Measurements from ENCODE around the gene CERS6.

Gene CERS6

DNA sequence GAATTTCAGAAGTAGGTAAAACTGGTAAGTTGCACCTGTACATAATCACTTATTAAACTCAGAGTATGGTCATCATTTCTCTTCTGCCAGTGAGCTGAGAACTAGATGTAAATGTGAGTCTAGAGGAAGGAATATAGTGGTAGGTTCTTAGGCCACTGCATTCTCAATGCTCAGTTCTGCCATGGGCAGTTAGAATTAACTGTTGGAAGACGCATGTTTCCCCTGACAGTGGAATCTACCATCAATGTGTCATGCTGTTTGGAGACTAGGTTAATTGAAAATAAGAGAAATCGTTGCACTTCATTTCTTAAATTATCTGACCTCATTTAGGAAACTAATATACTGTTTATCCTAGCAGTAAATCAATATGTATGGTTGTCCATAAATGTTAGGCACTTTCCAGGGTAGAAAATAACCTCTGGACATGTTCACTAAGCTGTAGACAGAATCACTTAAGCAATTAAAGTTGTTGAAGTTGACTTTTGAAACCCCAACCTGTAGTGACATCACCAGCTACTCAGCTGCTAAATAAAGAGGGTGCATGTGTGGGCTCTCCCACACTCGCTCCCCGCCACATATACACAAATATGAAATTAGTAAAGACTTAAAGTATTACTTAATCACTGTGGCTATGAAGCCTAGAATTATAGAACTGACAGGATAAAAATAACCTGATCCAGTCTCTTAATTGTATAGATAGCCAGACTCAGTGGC lies 254.8 kb downstream of the CERS6 start:
- no peak for DNase-seq

DNA sequence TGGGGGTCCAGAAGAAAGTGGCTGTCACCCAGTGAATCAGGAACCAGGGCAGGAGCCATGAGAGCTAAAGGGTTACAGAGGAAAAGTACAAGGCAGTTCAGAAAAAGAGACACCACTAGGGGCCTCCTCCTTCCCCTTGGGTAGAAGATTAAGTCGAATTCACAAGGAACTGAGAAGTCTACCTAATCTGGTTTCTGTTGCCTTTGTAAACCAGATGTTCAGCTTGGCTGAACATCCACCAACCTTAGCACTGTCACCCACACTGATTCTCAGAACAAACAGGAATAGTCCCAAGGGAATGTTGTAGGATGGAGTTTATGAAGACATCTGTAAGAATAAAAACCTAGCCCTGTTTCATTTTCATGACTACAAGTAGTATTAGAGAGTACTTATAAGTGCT lies 256.0 kb downstream of the CERS6 start:
- DNase-seq: no peak

GRCh38 chr2:168713325-168713724 lies 257.3 kb downstream of the CERS6 start:
- no peak for DNase-seq

DNA sequence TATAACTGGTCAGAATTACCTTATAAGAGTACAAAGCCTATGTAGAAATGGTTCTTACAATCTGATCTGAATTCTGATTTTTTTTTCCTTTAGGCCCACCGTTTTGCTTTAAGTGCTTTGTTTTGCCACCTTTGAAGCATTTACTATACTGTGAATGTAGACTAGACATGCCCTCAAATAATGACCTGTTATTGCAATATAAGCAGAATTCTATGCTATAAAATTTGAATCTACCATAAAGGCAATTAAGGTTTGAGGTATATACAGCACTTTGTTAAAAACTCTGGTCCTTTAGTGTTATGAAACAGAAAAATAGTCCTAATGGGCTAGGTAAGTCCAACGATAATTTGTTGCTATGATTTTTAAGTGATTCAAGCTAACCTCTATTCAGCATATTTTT lies 259.8 kb downstream of the CERS6 start:
- DNase-seq: no peak

GRCh38 chr2:168716839-168717238 lies 260.8 kb downstream of the CERS6 start:
- DNase-seq: no peak

DNA sequence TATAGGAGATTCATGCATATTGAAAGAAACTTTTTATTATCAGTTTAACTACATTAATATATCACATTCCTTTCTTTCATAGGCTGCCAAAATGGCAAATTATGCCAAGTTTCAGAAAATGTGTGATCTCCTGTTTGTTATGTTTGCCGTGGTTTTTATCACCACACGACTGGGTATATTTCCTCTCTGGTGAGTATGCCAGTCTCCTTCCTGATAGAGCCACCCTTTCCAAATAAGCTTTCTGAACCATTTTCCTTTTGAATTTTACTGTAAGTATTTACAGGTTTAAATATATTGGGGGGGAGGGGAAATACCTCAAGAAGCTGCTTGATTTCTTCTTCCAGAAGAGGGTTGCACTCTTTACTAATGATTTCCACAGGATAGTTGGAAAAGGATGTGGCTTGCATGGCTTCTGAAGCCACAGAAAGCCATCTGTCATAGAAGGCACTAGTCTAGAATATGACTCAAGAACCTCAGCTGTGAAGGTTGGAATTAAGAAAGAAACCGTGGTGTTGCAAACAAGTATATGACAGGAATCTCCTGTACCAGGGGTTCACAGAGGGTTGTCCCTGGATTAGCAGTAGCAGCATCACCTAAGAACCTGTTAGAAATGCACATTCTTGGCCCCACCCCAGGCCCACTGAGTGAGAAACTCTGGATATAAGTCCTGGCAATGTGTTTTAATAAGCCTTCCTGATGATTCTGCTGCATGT lies 261.9 kb downstream of the CERS6 start:
- DNase-seq: no peak

DNA sequence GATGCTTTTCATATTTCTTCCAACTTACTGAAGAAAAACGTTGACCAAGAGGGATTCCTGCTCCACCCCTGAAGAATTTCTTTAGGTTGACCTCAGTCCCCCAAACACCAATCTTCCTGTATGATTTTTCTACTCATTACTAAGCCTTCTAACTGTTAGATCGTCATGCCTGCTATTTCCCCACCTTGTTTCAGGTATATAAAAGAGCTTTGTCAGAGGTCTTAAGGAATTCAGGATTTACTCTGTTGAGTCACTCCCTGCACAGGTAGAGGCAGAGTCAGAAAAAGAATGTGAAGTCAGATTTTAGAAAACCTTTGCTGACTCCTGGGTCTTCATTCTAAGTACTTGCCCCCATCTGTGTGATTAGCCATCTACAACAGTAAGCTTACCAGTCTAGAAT lies 262.6 kb downstream of the CERS6 start:
- no peak for DNase-seq

- DNase-seq: no peak
Measured at GRCh38 chr2:168719446-168719845, 263.4 kb downstream of the CERS6 start.

DNA sequence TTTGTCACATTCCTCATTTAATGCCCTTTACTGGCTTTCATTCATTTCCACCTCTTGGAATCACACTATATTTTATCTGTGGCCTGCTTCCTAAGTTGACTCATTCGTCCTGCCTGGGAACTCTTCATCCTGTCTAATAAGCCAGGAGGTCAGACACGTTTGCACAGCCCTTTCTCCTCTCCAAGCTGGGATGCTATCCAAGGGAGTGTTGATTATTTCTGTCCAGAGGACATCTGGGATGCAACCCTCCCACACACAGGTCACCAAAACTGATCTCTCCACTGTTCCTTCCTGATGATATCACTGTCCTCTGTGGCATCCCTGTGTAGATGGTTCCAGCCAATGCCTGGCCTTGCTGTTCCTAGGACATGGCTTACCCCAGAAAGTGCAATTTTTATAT lies 266.5 kb downstream of the CERS6 start:
- DNase-seq: no peak

GRCh38 chr2:168723275-168723899 lies 267.3 kb downstream of the CERS6 start:
- DNase-seq: no peak

DNA sequence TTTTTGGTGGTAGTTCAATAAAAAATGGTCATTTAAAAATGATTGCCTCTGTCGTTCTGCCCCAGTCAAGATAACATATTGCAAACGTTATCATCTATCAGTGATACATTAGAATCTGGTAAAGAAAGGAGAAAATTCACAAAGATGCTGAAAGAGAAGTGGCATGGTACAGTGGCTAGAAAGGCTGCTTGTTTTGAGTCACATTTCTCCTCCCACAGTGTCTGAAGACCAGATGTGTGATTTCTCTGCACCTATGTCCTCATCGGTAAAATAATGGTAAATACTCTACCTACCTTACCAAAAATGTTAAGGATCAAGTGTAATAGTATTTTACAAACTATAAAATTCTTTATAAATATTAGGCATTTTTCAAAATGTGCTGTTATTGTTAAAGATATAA lies 270.3 kb downstream of the CERS6 start:
- DNase-seq: no peak

DNA sequence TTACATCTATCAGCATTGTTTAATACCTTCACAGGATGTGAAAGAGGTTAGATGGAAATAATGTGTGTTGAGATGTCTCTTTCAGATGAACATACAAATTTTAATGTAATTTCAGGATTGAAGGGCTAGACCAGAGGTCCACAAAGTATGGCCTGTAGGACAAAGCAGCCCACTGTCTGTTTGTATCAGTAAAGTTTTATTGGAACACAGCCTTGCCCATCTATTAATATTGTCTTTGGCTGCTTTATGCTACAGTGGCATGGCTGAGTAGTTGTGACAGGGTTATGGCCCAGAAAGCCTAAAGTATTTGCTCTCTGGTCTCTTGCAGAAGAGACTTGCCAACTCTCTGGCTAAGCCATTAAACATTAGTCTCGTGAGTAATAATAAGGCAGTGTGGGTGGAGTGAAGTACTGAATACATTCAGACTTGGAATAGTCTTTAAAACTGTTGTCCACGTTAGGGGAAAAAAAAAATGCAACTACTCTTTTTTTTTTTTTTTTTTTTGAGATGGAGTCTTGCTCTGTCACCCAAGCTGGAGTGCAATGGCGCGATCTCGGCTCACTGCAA lies 271.9 kb downstream of the CERS6 start:
- no peak for DNase-seq

DNA sequence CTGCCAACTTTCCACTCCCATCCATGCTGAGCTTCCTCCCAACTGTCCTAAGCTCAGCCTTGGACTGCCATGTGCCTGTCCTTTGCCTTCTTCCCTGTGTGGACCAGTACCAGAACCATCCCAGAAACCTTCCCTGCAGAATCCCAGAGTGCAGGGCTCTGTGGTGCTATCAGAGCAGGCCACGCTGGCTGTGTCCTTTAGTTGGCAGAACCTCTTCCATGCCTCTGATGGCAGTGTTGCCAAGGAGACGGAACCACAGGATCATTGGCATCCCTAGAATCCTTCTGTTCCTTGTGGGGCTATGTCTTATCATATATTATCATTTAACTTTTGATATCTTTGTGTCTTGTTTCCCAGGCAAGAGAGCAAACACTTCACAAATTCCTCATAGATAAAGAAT lies 273.4 kb downstream of the CERS6 start:
- no peak for DNase-seq

DNA sequence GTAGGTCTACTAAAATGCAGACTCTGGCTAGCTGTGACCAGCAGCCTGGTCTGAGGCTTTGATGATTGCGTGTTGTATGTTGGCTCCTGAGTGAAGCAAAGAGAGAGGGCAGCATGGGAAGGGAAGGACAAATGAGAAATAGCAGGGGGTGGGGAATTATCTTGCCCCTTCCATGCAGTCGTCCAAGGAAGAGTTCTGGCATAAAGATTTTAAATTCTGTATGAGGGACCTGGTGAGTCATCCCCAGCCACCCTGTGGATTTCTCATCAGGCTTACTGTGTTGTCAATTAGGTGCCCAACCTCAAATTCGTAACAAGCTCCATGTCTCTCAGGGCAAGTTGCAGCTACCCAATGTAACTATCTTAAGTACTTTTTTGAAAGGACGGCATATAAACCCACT lies 274.3 kb downstream of the CERS6 start:
- DNase-seq: no peak

DNA sequence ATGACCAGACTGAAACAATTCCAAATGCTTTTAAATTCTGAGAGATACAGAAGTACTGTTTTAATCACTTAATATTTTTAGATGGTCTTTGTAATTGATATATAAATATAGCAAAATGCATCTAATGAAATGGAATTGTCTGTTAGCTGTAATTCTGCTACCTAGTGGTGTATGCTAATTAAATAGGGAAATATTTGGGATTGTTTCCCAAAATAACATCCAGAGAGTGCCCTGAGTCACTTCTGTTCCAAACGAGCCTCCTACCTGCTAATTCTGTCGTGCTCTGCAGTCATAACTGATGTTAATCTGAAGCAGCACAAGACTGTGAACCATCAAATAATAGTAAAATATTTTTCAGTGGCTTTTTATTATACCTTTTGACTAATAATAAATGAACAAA lies 274.9 kb downstream of the CERS6 start:
- DNase-seq: no peak

DNA sequence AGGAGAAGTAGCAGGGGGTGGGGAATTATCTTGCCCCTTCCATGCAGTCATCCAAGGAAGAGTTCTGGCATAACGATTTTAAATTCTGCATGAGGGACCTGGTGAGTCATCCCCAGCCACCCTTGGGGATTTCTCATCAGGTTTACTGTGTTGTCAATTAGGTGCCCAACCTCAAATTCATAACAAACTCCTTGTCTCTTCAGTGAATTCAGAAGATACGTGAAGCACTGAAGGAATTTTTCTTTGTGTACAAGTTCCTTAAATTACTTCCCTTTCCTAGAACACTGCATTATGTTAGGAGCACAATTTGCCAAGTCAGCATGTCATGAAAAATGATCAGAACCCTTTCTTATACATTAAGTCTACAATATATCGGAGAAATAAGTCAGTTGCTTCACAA lies 275.5 kb downstream of the CERS6 start:
- DNase-seq: no peak

- no peak for DNase-seq
Measured at GRCh38 chr2:168732100-168732499, 276.0 kb downstream of the CERS6 start.

- DNase-seq: no peak
Measured at GRCh38 chr2:168732506-168732905, 276.4 kb downstream of the CERS6 start.

DNA sequence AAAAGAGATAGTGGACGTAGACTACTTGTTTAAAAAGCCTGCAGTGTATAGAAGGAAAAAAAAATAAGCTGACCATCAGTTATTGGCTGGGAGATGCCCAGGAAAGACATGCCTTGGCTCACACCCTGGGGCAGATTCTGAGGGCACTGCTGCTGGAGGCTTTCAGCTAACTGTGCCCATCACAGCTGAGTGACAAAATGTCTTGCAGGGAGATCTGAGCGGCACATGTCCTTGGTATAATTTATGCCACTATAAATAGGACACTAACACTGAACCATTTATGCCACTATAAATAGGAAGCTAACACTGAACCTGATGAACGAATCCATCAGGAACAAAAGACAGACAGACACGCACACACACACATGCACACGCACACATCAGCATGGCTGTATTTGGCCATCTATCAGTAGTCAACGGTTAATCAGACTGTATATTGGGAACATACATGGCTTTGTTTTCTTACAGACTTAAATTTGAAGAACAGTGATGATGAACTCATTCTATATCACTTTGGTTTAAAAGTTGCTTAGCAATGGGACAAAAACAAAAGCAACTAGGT lies 278.2 kb downstream of the CERS6 start:
- DNase-seq: no peak

DNA sequence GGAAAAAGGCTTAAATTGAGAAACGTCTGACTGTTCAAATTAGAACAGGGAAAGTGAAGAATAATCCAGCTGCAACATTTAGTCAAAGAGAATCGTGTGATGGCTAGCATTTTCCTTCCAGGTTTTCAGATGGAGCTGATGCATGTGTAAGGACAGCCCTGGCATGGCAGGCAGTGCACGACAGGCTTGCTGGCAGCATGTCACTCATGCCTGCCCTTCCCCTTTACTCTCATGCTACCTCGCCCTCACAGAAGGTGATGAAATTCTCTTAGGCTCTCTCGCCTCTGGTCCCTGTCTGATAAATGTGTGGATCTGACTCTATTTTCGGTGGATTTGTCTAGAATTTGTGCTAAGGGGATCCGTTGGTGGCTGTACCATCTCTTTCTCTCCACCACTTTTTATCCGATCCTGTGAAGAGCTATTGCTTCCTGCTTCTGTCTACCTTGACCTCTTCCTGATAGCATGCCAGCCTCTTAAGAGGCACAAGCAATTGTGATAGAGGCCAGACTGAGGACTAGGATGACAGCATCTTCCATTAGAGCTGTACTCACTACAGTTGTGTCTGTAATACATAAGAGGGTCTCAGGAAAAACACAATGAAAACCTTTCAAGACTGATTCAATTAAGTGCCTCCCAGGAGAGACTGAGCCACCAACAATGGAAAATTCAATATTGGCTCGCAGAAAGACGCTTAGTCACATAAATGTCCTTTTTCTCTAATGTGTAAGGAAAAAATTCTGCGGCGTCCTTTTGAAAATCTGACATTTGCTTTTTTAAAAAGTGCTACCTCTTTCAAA lies 280.8 kb downstream of the CERS6 start:
- no peak for DNase-seq

GRCh38 chr2:168738062-168738461 lies 282.0 kb downstream of the CERS6 start:
- DNase-seq: no peak

- no peak for DNase-seq
Measured at GRCh38 chr2:168740360-168740759, 284.3 kb downstream of the CERS6 start.

DNA sequence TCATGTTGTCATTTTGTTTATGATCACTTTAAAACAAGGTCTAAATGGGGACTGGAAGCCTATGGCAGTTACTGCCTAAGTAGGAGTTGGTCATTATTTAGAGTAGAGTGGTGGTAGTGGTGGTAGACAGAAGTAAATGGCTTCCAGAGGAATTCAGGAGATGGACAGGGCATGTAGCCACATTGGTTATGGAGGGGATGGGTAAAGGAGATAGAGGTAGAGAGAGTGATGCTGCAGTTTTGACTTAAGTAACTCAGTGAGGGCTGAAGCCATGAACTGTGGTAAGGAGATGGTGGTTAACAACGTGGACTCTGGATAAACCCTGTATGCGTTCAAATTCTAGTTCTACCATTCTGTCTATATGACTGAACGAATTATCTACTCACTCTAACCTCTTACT lies 284.7 kb downstream of the CERS6 start:
- DNase-seq: no peak

Data from effector CD8-positive, alpha-beta T cell (primary cell).